Measurements from ENCODE around the gene HACD3.

- TF ChIP-seq GATA2 (IDR thresholded peaks at IDR 0.05; ENCODE audit: low read depth, low read length) (no peak), GATA3 (IDR thresholded peaks at IDR 0.05; ENCODE audit: low read depth, low read length) (no peak)
Observed at GRCh38 chr15:65530318-65531111, at the start of gene HACD3.

All from SH-SY5Y (cell line).